Measurements from ENCODE around the gene CEP41. TPM values are rescaled to one million over a fixed set of nuclear protein-coding genes. Genes with fewer than 3 reads are reported as not detected.

CEP41 gene
- total and polyA plus RNA-seq, 2 of the 13 experiments (the other 11 are each of a cell fraction or from before 2014, with no cell fraction given): 8.7 to 9.0 TPM

DNA sequence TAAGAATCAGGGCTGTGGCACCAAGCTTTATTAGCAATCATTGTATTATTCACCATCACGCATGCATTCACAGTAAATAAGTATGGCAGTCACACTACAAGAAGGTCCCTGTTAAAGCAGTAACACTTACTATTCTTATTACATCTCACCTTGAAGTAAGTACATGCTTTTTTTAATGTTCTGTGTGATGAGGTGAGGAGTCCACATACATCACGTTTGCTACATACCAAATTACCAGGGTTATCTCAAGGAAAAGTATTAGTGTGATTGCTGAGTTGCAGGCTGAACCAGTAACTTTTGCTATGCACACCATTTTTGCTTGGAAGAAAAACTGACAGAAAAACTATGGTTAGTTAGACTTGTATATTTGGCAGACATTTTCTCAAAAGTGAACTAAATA lies 35.8 kb downstream of the CEP41 start:
- DNase-seq (ENCODE audit: low spot score) (no peak), FAIRE-seq (no peak), ATAC-seq (no peak)
- Histone ChIP-seq H3K4me2 (ENCODE audit: low read depth, low read length) (no peak overlapping the region), H2AFZ (ENCODE audit: low read length) (no peak overlapping the region), H3K9ac (ENCODE audit: insufficient read depth, low read depth, low read length) (no peak overlapping the region), H3K4me3 (replicated peaks in 1 of 3; ENCODE audit: insufficient read depth in 1 of 3, low read depth in 2 of 3, low read length in 3 of 3) (no peak overlapping the region), H3K27ac (ENCODE audit: extremely low read length, insufficient read depth, low read length) (no peak overlapping the region), H3K79me2 (ENCODE audit: insufficient read depth, low read length) (no peaks in the 10 kb centered on the region), H4K20me1 (ENCODE audit: insufficient read depth, low read length) (no peaks in the 10 kb centered on the region), H3K36me3 (replicated peaks in 1 of 2; ENCODE audit: control insufficient read depth in 1 of 2, insufficient read depth in 2 of 2, low read length in 2 of 2) (no peaks in the 10 kb centered on the region; a peak in 1 of 5 replicates), H3K4me1 (ENCODE audit: insufficient read depth, low read length) (no peaks in the 10 kb centered on the region), H3K9me3 (ENCODE audit: low read length) (no peaks in the 10 kb centered on the region), H3K27me3 (ENCODE audit: control insufficient read depth in 1 of 2, insufficient read depth in 2 of 2, low read length in 2 of 2) (no peaks in the 10 kb centered on the region)
- CTCF ChIA-PET (ENCODE audit: low intra/inter-chr PET ratio, low total read pairs): no interaction called here
- intact Hi-C loops (cut with micrococcal nuclease; ENCODE audit: unreplicated experiment) (no loop called here), in situ Hi-C loops (cut with HindIII; ENCODE audit: extremely low pct_ligation_motif_present, low pct_unique_long_range_greater_than_20kb) (no loop called here)
- POLR2A ChIA-PET: no interaction called here
- 71% methylated on average over 2 of the region's 2 CpGs for WGBS (ENCODE audit: low lambda C conversion rate)
- no peak for TF ChIP-seq TBX2 (CRISPR knock-in tag; IDR thresholded peaks at IDR 0.05; ENCODE audit: borderline replicate concordance)
- BruUV-seq (replicated peaks): no TSS peak

- ChIA-PET CTCF (ENCODE audit: low intra/inter-chr PET ratio, low total read pairs) (no interaction called here), POLR2A (no interaction called here)
- Histone ChIP-seq H3K4me3 (replicated peaks in 1 of 3; ENCODE audit: insufficient read depth in 1 of 3, low read depth in 2 of 3, low read length in 3 of 3) (no peak overlapping the region), H4K20me1 (ENCODE audit: insufficient read depth, low read length) (no peaks in the 10 kb centered on the region), H3K27me3 (ENCODE audit: control insufficient read depth in 1 of 2, insufficient read depth in 2 of 2, low read length in 2 of 2) (no peaks in the 10 kb centered on the region), H3K9ac (ENCODE audit: insufficient read depth, low read depth, low read length) (no peak overlapping the region), H3K36me3 (replicated peaks in 1 of 2; ENCODE audit: control insufficient read depth in 1 of 2, insufficient read depth in 2 of 2, low read length in 2 of 2) (no peaks in the 10 kb centered on the region; a peak in 1 of 5 replicates), H3K4me2 (ENCODE audit: low read depth, low read length) (no peak overlapping the region), H3K79me2 (ENCODE audit: insufficient read depth, low read length) (no peaks in the 10 kb centered on the region), H3K27ac (ENCODE audit: extremely low read length, insufficient read depth, low read length) (no peak overlapping the region), H3K9me3 (ENCODE audit: low read length) (no peaks in the 10 kb centered on the region), H3K4me1 (ENCODE audit: insufficient read depth, low read length) (no peaks in the 10 kb centered on the region), H2AFZ (ENCODE audit: low read length) (no peak overlapping the region)
- DNase-seq (ENCODE audit: low spot score) (no peak), FAIRE-seq (no peak), ATAC-seq (no peak)
- no TSS peak for BruUV-seq (replicated peaks)
- in situ Hi-C loops (cut with HindIII; ENCODE audit: extremely low pct_ligation_motif_present, low pct_unique_long_range_greater_than_20kb) (no loop called here), intact Hi-C loops (cut with micrococcal nuclease; ENCODE audit: unreplicated experiment) (no loop called here)
- 89% methylated on average over 3 of the region's 3 CpGs for WGBS (ENCODE audit: low lambda C conversion rate)
- TF ChIP-seq, protein P1, sequence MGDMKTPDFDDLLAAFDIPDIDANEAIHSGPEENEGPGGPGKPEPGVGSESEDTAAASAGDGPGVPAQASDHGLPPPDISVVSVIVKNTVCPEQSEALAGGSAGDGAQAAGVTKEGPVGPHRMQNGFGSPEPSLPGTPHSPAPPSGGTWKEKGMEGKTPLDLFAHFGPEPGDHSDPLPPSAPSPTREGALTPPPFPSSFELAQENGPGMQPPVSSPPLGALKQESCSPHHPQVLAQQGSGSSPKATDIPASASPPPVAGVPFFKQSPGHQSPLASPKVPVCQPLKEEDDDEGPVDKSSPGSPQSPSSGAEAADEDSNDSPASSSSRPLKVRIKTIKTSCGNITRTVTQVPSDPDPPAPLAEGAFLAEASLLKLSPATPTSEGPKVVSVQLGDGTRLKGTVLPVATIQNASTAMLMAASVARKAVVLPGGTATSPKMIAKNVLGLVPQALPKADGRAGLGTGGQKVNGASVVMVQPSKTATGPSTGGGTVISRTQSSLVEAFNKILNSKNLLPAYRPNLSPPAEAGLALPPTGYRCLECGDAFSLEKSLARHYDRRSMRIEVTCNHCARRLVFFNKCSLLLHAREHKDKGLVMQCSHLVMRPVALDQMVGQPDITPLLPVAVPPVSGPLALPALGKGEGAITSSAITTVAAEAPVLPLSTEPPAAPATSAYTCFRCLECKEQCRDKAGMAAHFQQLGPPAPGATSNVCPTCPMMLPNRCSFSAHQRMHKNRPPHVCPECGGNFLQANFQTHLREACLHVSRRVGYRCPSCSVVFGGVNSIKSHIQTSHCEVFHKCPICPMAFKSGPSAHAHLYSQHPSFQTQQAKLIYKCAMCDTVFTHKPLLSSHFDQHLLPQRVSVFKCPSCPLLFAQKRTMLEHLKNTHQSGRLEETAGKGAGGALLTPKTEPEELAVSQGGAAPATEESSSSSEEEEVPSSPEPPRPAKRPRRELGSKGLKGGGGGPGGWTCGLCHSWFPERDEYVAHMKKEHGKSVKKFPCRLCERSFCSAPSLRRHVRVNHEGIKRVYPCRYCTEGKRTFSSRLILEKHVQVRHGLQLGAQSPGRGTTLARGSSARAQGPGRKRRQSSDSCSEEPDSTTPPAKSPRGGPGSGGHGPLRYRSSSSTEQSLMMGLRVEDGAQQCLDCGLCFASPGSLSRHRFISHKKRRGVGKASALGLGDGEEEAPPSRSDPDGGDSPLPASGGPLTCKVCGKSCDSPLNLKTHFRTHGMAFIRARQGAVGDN (CRISPR knock-in tag; IDR thresholded peaks at IDR 0.05): no peak
- TF ChIP-seq SMYD3 (CRISPR knock-in tag; IDR thresholded peaks at IDR 0.05) (no peak), HMGXB4 (CRISPR knock-in tag; IDR thresholded peaks at IDR 0.05; ENCODE audit: borderline replicate concordance in 1 of 2, low read depth in 1 of 2) (no peak), MXD4 (CRISPR knock-in tag; IDR thresholded peaks at IDR 0.05) (no peak), KAT2B (IDR thresholded peaks at IDR 0.05; ENCODE audit: borderline replicate concordance, low read depth, low read length) (no peak)
- TF ChIP-seq, protein P2, sequence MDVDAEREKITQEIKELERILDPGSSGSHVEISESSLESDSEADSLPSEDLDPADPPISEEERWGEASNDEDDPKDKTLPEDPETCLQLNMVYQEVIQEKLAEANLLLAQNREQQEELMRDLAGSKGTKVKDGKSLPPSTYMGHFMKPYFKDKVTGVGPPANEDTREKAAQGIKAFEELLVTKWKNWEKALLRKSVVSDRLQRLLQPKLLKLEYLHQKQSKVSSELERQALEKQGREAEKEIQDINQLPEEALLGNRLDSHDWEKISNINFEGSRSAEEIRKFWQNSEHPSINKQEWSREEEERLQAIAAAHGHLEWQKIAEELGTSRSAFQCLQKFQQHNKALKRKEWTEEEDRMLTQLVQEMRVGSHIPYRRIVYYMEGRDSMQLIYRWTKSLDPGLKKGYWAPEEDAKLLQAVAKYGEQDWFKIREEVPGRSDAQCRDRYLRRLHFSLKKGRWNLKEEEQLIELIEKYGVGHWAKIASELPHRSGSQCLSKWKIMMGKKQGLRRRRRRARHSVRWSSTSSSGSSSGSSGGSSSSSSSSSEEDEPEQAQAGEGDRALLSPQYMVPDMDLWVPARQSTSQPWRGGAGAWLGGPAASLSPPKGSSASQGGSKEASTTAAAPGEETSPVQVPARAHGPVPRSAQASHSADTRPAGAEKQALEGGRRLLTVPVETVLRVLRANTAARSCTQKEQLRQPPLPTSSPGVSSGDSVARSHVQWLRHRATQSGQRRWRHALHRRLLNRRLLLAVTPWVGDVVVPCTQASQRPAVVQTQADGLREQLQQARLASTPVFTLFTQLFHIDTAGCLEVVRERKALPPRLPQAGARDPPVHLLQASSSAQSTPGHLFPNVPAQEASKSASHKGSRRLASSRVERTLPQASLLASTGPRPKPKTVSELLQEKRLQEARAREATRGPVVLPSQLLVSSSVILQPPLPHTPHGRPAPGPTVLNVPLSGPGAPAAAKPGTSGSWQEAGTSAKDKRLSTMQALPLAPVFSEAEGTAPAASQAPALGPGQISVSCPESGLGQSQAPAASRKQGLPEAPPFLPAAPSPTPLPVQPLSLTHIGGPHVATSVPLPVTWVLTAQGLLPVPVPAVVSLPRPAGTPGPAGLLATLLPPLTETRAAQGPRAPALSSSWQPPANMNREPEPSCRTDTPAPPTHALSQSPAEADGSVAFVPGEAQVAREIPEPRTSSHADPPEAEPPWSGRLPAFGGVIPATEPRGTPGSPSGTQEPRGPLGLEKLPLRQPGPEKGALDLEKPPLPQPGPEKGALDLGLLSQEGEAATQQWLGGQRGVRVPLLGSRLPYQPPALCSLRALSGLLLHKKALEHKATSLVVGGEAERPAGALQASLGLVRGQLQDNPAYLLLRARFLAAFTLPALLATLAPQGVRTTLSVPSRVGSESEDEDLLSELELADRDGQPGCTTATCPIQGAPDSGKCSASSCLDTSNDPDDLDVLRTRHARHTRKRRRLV (CRISPR knock-in tag; IDR thresholded peaks at IDR 0.05): no peak
Observed at GRCh38 chr7:130401578-130401977, 39.2 kb downstream of the CEP41 start.

Measured in HepG2 (cell line).